ENCODE measurements around the gene NGRN.

GRCh38 chr15:90309020-90309419 is 43.5 kb downstream of the NGRN start:
- TF ChIP-seq TAF1 (IDR thresholded peaks at IDR 0.05; ENCODE audit: borderline replicate concordance, low read depth, low read length) (no peak), POLR2AphosphoS5 (IDR thresholded peaks at IDR 0.05; ENCODE audit: low read depth, low read length) (no peak)

Measured in GM12892 (cell line).